Fibroblast of lung (primary cell): ENCODE results near the gene TMPRSS9.

Experiments used
- CTCF ChIP-seq, 2 donors: IDR thresholded peaks in 1 of 2; conservative IDR thresholded peaks in 1 of 2; 1 replicate in 1 of 2; 2 replicates in 1 of 2; pipeline ENCODE4 v1.5.1; 2011 to 2012; ENCODE audit warnings: low read length in 2 of 2, control low read depth in 1 of 2, inconsistent platforms in 1 of 2, low read depth in 1 of 2, mild to moderate bottlenecking in 1 of 2
- EZH2 ChIP-seq: IDR thresholded peaks from 2 replicates; pipeline ENCODE4 v1.5.1; 2012; ENCODE audit warnings: low read length, control low read depth, mild to moderate bottlenecking; ENCODE audit errors: missing control alignments

- TF ChIP-seq CTCF (conservative IDR thresholded peaks at IDR 0.05 in 1 of 2, IDR thresholded peaks at IDR 0.05 in 1 of 2; ENCODE audit: low read depth in 1 of 2, low read length in 2 of 2) (no peak), EZH2 (no peak)
These were observed 27.6 kb upstream of the TMPRSS9 start for GRCh38 chr19:2332341-2333026.
